Keratinocyte (primary cell): ENCODE data around the gene YTHDF2. TPM values are rescaled to one million over a fixed set of nuclear protein-coding genes. Genes with fewer than 3 reads are reported as not detected.

Experiments
- DNase-seq: peaks from one replicate; pipeline ENCODE4 v3.0.0-alpha.2; 2011; ENCODE audit warnings: low read depth, missing footprints, low spot score
- FAIRE-seq: peaks from 2 replicates; lab custom pipeline; 2011; peaks lifted over from hg19 to GRCh38; lab: Jason Lieb, UNC
- H2AFZ ChIP-seq: 2 replicates; pipeline ENCODE4 v1.6.0; 2012; ENCODE audit warnings: low read length, control low read depth, inconsistent platforms; ENCODE audit not compliant: control insufficient read depth
- H3K27ac ChIP-seq: 2 replicates; pipeline ENCODE4 v1.5.1; 2011; ENCODE audit warnings: low read length; ENCODE audit not compliant: control insufficient read depth, insufficient read depth
- H3K27me3 ChIP-seq: 3 replicates; pipeline ENCODE4 v1.6.0; 2011; ENCODE audit warnings: low read length; ENCODE audit not compliant: control insufficient read depth, insufficient read depth; ENCODE audit errors: extremely low read depth
- H3K36me3 ChIP-seq, 2 experiments: 2 replicates in 1 of 2; 3 replicates in 1 of 2; pipeline ENCODE4 v1.5.1; 2011; ENCODE audit warnings: low read length in 2 of 2, mild to moderate bottlenecking in 1 of 2; ENCODE audit not compliant: control insufficient read depth in 2 of 2, insufficient read depth in 2 of 2; ENCODE audit errors: extremely low read depth in 1 of 2
- H3K4me1 ChIP-seq: 3 replicates; pipeline ENCODE4 v1.5.1; 2011; ENCODE audit warnings: low read length; ENCODE audit not compliant: control insufficient read depth, insufficient read depth; ENCODE audit errors: extremely low read depth
- H3K4me2 ChIP-seq: 3 replicates; pipeline ENCODE4 v1.6.0; 2011; ENCODE audit warnings: low read depth, low read length; ENCODE audit not compliant: control insufficient read depth, insufficient read depth; ENCODE audit errors: extremely low read depth
- H3K4me3 ChIP-seq, 3 experiments: fragments of 200-600 bp in 1 of 3; sonication (generic) in 1 of 3; 2 replicates in 2 of 3; 3 replicates in 1 of 3; pipeline ENCODE4 v1.5.1; 2011 to 2016; ENCODE audit warnings: low read length in 3 of 3, mild to moderate bottlenecking in 3 of 3, control low read depth in 2 of 3, inconsistent platforms in 1 of 3, low read depth in 1 of 3, mixed read lengths in 1 of 3, mixed run types in 1 of 3, moderate library complexity in 1 of 3; ENCODE audit not compliant: control insufficient read depth in 2 of 3, insufficient read depth in 2 of 3; ENCODE audit errors: extremely low read depth in 1 of 3
- H3K79me2 ChIP-seq: 2 replicates; pipeline ENCODE4 v1.6.0; 2012; ENCODE audit warnings: low read length; ENCODE audit not compliant: control insufficient read depth, insufficient read depth
- H3K9ac ChIP-seq: 3 replicates; pipeline ENCODE4 v1.6.0; 2011; ENCODE audit warnings: low read length; ENCODE audit not compliant: control insufficient read depth, insufficient read depth; ENCODE audit errors: extremely low read depth
- H3K9me1 ChIP-seq: 3 replicates; pipeline ENCODE4 v1.6.0; 2011; ENCODE audit warnings: low read length; ENCODE audit not compliant: control insufficient read depth, insufficient read depth; ENCODE audit errors: extremely low read depth
- H3K9me3 ChIP-seq: 2 replicates; pipeline ENCODE4 v1.5.1; 2012; ENCODE audit warnings: low read depth, low read length; ENCODE audit not compliant: control insufficient read depth
- H4K20me1 ChIP-seq: 3 replicates; pipeline ENCODE4 v1.6.0; 2011; ENCODE audit warnings: low read length; ENCODE audit not compliant: control insufficient read depth, insufficient read depth; ENCODE audit errors: extremely low read depth
- EZH2 ChIP-seq: IDR thresholded peaks from one replicate; pipeline ENCODE4 v1.6.1; 2012; ENCODE audit warnings: inconsistent platforms, mild to moderate bottlenecking, low read length, moderate library complexity
- dilution Hi-C: fragments of 300-500 bp; cut with MboI; formaldehyde crosslinking; loops from one replicate; pipeline ENCODE4 v1.7.0; 2020; ENCODE audit warnings: low sequenced_read_pairs; ENCODE audit not compliant: extremely low pct_ligation_motif_present
- polyA plus RNA-seq, 5 experiments: library from polyadenylated mRNA; depleted of rRNA in 3 of 5; stranded (reverse) in 3 of 5; stranded (forward) in 1 of 5; unstranded in 1 of 5; fragments of >200 nt; gene quantifications; 1 replicate in 1 of 5; 2 replicates in 3 of 5; 3 replicates in 1 of 5; pipeline versions ENCODE4 v1.2.1 to v1.2.3, GENCODE V29; 2011 to 2012; ENCODE audit warnings: missing spikeins in 2 of 5, low read depth in 1 of 5, low replicate concordance in 1 of 5
- TF ChIP-seq, protein P1 (sequence below), 3 experiments: IDR thresholded peaks in 1 of 3; conservative IDR thresholded peaks in 1 of 3; optimal IDR thresholded peaks in 1 of 3; 2 replicates in 2 of 3; 3 replicates in 1 of 3; pipeline versions ENCODE3 to v1.5.1; 2011; ENCODE audit warnings: low read length in 3 of 3, mild to moderate bottlenecking in 3 of 3, moderate library complexity in 2 of 3, control low read depth in 1 of 3, inconsistent platforms in 1 of 3; ENCODE audit not compliant: insufficient read depth in 2 of 3; ENCODE audit errors: extremely low read depth in 1 of 3

The YTHDF2 gene
- polyA plus RNA-seq, 1 donor (not counting 4 experiments of a cell fraction or from before 2014, with no cell fraction given): 88.0 TPM

DNA sequence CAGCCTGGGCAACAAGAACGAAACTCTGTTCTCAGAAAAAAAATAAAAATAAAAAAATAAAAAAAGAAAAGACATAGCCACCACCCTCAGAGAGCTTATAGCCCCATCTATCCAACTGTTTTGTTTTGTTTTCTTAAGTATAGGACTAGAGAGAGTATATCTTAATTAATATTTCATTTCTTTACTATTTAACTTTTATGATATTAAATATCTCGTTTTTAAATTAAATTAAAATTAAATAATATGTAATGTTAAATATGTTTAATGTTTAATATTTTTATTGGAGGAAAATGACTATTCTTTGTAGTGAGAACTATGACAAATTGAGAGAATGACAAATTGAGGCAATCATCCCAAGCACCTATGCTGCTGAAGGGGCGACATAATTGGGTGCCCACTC lies 33.1 kb upstream of the YTHDF2 start:
- FAIRE-seq (no peak), DNase-seq (no peak)
- Histone ChIP-seq H3K9me1 (no peaks in the 10 kb centered on the region), H3K27ac (no peak overlapping the region), H3K4me1 (no peaks in the 10 kb centered on the region), H3K36me3 (peaks cover 8 to 12% of the 10 kb centered on the region in 2 experiments), H3K9me3 (no peaks in the 10 kb centered on the region), H3K9ac (no peak overlapping the region), H3K79me2 (no peaks in the 10 kb centered on the region), H3K4me2 (no peak overlapping the region), H3K4me3 (no peak overlapping the region), H3K27me3 (no peaks in the 10 kb centered on the region), H2AFZ (no peak overlapping the region), H4K20me1 (no peaks in the 10 kb centered on the region)
- TF ChIP-seq, protein P1, sequence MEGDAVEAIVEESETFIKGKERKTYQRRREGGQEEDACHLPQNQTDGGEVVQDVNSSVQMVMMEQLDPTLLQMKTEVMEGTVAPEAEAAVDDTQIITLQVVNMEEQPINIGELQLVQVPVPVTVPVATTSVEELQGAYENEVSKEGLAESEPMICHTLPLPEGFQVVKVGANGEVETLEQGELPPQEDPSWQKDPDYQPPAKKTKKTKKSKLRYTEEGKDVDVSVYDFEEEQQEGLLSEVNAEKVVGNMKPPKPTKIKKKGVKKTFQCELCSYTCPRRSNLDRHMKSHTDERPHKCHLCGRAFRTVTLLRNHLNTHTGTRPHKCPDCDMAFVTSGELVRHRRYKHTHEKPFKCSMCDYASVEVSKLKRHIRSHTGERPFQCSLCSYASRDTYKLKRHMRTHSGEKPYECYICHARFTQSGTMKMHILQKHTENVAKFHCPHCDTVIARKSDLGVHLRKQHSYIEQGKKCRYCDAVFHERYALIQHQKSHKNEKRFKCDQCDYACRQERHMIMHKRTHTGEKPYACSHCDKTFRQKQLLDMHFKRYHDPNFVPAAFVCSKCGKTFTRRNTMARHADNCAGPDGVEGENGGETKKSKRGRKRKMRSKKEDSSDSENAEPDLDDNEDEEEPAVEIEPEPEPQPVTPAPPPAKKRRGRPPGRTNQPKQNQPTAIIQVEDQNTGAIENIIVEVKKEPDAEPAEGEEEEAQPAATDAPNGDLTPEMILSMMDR (optimal IDR thresholded peaks at IDR 0.05 in 1 of 3, IDR thresholded peaks at IDR 0.05 in 1 of 3, conservative IDR thresholded peaks at IDR 0.05 in 1 of 3; ENCODE audit: extremely low read depth in 1 of 3, insufficient read depth in 2 of 3, low read length in 3 of 3): no peak
- TF ChIP-seq EZH2: no peak
- dilution Hi-C loops: no loop called here

DNA sequence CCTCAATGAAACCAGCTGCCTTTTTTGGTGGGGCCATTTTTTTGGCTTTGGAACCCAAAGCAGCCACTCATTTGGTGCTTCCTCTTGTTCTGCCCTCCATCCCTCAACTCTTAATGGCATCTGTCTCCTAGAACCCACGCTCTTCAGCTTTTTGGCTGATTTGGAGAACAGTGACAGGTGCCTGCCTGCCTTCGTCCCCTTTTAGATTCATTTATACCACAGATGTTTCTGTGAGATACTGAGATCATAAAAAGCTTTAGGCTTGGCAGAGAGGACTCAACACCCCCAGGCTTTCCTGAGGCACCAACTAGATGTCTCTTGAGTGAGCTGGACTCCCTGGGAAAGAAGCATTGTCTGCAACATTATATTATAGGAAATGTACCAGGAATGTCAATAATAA lies 20.4 kb upstream of the YTHDF2 start:
- dilution Hi-C loops: no loop called here
- Histone ChIP-seq H3K4me1 (no peaks in the 10 kb centered on the region), H2AFZ (no peak overlapping the region), H3K79me2 (no peaks in the 10 kb centered on the region), H4K20me1 (no peaks in the 10 kb centered on the region), H3K27me3 (no peaks in the 10 kb centered on the region), H3K36me3 (peaks cover 6 to 9% of the 10 kb centered on the region in 2 experiments), H3K4me3 (no peak overlapping the region), H3K9me1 (no peaks in the 10 kb centered on the region), H3K9ac (no peak overlapping the region), H3K4me2 (no peak overlapping the region), H3K9me3 (no peaks in the 10 kb centered on the region), H3K27ac (no peak overlapping the region)
- DNase-seq: no peak
- FAIRE-seq: no peak
- TF ChIP-seq EZH2: no peak
- TF ChIP-seq, protein P1 (optimal IDR thresholded peaks at IDR 0.05 in 1 of 3, IDR thresholded peaks at IDR 0.05 in 1 of 3, conservative IDR thresholded peaks at IDR 0.05 in 1 of 3; ENCODE audit: extremely low read depth in 1 of 3, insufficient read depth in 2 of 3, low read length in 3 of 3): no peak
